Uterus (tissue), 4 donors: ENCODE data around the gene STOX1. TPM values are rescaled to one million over a fixed set of nuclear protein-coding genes. Genes with fewer than 3 reads are reported as not detected.
"Not testable (repeated sequence)": the region's sequence is repeated elsewhere in the genome, so short reads cannot be mapped to it uniquely, and the experiment has no call there.

ENCODE experiments used
- DNase-seq, 2 donors: peaks; one replicate each; pipeline ENCODE4 v3.0.0-alpha.2; 2019 to 2020
- H3K27ac ChIP-seq, 2 donors: fragments of 200-600 bp; sonication (generic); 1 replicate in 1 of 2; 2 replicates in 1 of 2; pipeline ENCODE4 v1.5.1; 2016 to 2018
- H3K27me3 ChIP-seq, 2 donors: fragments of 200-600 bp; sonication (generic); one replicate each; pipeline ENCODE4 v1.5.1; 2018 to 2019; ENCODE audit warnings: control low read depth in 1 of 2
- H3K36me3 ChIP-seq, 2 donors: fragments of 200-600 bp; sonication (generic); one replicate each; pipeline ENCODE4 v1.5.1; 2019; ENCODE audit warnings: control low read depth in 1 of 2
- H3K4me1 ChIP-seq, 2 donors: fragments of 200-600 bp; sonication (generic); one replicate each; pipeline ENCODE4 v1.5.1; 2018 to 2019; ENCODE audit warnings: control low read depth in 1 of 2
- H3K4me3 ChIP-seq, 2 donors: fragments of 200-600 bp; sonication (generic); 1 replicate in 1 of 2; 2 replicates in 1 of 2; pipeline ENCODE4 v1.5.1; 2018 to 2019; ENCODE audit warnings: mild to moderate bottlenecking in 1 of 2
- H3K9me3 ChIP-seq, 2 donors: fragments of 200-600 bp; sonication (generic); one replicate each; pipeline ENCODE4 v1.5.1; 2019; ENCODE audit warnings: control low read depth in 1 of 2
- POLR2A ChIP-seq, 2 donors: fragments of 450-650 bp; IDR thresholded peaks; one replicate each; pipeline ENCODE4 v1.6.1; 2016; ENCODE audit warnings: antibody characterized with exemption in 2 of 2, mild to moderate bottlenecking in 1 of 2, moderate library complexity in 1 of 2
- intact Hi-C: fragments of 100-400 bp; cut with DNase I; formaldehyde crosslinking; loops from one replicate; pipeline ENCODE4 v1.15.1; 2023; ENCODE audit warnings: low total_unique reads
- total RNA-seq, 4 donors: library from RNA; depleted of rRNA in 3 of 4; stranded (reverse); fragments of >200 nt in 3 of 4; gene quantifications; one replicate each; pipeline versions ENCODE4 v1.1.0 to v1.2.4, GENCODE V29; 2014 to 2023
- TF ChIP-seq, protein P1 (sequence below), 4 experiments: fragments of 200-600 bp in 2 of 4; fragments of 450-650 bp in 2 of 4; sonication (generic) in 2 of 4; IDR thresholded peaks; one replicate each; pipeline ENCODE4 v1.5.1; 2016 to 2019; ENCODE audit warnings: antibody characterized with exemption in 4 of 4, mild to moderate bottlenecking in 2 of 4, moderate library complexity in 1 of 4
- donor health status: DM: yes; HTN: yes; CAD: no.

STOX1 gene
- total RNA-seq, 4 donors from 2014 or later: 0.51 to 7.7 (median 4.2) TPM; not detected in 1

DNA sequence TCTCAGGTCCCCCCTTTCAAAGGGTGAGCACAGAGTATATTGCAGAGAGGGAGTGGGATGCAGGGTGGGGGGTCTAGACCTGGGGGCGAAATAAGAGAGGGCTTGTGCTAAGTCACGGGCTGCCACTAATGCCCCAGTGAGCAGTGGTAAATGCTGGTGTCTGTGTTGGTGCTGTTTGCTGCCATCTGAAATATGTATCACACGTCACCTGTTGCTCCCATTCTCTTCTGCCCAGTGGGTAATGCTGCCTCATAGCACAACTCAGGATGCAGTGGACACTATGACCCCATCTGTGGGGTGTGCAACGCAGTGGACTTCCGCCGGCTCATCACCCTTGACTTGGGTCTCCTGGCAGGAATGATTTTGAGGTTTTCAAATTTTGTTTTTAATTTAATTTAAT lies 2.6 kb downstream of the STOX1 start:
- no peak for DNase-seq
- Histone ChIP-seq H3K27ac (no peak overlapping the region), H3K4me1 (peaks cover 0 to 4% of the 10 kb centered on the region in 2 donors), H3K9me3 (no peaks in the 10 kb centered on the region), H3K27me3 (no peaks in the 10 kb centered on the region), H3K36me3 (no peaks in the 10 kb centered on the region), H3K4me3 (no peak overlapping the region)
- intact Hi-C loops: no loop called here
- TF ChIP-seq POLR2A (IDR thresholded peaks at IDR 0.05): no peak
- TF ChIP-seq, protein P1, sequence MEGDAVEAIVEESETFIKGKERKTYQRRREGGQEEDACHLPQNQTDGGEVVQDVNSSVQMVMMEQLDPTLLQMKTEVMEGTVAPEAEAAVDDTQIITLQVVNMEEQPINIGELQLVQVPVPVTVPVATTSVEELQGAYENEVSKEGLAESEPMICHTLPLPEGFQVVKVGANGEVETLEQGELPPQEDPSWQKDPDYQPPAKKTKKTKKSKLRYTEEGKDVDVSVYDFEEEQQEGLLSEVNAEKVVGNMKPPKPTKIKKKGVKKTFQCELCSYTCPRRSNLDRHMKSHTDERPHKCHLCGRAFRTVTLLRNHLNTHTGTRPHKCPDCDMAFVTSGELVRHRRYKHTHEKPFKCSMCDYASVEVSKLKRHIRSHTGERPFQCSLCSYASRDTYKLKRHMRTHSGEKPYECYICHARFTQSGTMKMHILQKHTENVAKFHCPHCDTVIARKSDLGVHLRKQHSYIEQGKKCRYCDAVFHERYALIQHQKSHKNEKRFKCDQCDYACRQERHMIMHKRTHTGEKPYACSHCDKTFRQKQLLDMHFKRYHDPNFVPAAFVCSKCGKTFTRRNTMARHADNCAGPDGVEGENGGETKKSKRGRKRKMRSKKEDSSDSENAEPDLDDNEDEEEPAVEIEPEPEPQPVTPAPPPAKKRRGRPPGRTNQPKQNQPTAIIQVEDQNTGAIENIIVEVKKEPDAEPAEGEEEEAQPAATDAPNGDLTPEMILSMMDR (IDR thresholded peaks at IDR 0.05): no peak

DNA sequence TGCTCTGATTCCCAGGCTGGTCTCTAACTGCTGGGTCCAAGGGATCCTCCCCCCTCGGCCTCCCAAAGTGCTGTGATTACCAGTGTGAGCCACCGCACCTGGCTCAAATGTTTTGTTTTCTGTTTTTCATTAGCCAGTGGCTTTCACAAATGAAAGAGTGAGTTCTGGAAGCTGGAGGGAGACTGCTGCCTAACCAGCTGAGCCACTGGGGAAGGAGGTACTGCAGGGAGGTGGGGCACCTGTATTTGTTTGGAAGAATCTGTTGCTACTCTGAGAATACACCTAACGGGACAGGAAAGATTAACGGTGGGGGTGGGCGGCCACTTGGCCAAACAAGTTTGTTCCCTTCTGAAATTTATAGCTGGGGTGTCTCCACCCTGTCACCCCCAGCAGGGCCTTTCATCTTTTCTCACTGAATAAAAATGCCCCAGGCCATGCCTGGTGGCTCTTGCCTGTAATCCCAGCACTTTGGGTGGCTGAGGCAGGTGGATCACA lies 4.7 kb downstream of the STOX1 start:
- H3K27me3 ChIP-seq: no peaks in the 10 kb centered on the region
- H3K27ac ChIP-seq: no peak overlapping the region
- TF ChIP-seq POLR2A (IDR thresholded peaks at IDR 0.05): no peak
- TF ChIP-seq, protein P1 (IDR thresholded peaks at IDR 0.05): no peak
- intact Hi-C loops: no loop called here
- no peaks in the 10 kb centered on the region for H3K36me3 ChIP-seq
- H3K4me3 ChIP-seq: no peak overlapping the region
- H3K4me1 ChIP-seq: peaks cover 0 to 1% of the 10 kb centered on the region in 2 donors
- no peak for DNase-seq
- H3K9me3 ChIP-seq: no peaks in the 10 kb centered on the region

DNA sequence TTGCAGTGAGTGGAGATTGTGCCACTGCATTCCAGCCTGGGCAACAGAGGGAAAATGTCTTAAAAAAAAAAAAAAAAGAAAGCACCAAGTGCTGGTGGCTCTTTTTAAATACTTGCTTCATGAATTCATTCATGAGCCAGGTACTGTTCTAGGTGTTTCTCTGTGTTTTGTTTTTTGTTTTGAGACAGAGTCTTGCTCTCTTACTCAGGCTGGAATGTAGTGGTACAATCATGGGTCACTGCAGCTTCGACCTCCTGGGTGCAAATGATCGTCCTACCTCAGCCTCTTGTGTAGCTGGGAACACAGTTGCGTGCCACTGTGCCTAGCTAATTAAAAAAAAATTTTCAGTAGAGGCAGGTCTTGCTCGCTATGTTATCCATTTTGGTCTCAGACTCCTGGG lies 5.3 kb downstream of the STOX1 start:
- no peak overlapping the region for H3K4me3 ChIP-seq
- DNase-seq: no peak
- no peaks in the 10 kb centered on the region for H3K4me1 ChIP-seq
- H3K9me3 ChIP-seq: no peaks in the 10 kb centered on the region
- intact Hi-C loops: no loop called here
- H3K27ac ChIP-seq: no peak overlapping the region
- TF ChIP-seq, protein P1 (IDR thresholded peaks at IDR 0.05): no peak
- TF ChIP-seq POLR2A (IDR thresholded peaks at IDR 0.05): no peak
- H3K27me3 ChIP-seq: no peaks in the 10 kb centered on the region
- no peaks in the 10 kb centered on the region for H3K36me3 ChIP-seq

DNA sequence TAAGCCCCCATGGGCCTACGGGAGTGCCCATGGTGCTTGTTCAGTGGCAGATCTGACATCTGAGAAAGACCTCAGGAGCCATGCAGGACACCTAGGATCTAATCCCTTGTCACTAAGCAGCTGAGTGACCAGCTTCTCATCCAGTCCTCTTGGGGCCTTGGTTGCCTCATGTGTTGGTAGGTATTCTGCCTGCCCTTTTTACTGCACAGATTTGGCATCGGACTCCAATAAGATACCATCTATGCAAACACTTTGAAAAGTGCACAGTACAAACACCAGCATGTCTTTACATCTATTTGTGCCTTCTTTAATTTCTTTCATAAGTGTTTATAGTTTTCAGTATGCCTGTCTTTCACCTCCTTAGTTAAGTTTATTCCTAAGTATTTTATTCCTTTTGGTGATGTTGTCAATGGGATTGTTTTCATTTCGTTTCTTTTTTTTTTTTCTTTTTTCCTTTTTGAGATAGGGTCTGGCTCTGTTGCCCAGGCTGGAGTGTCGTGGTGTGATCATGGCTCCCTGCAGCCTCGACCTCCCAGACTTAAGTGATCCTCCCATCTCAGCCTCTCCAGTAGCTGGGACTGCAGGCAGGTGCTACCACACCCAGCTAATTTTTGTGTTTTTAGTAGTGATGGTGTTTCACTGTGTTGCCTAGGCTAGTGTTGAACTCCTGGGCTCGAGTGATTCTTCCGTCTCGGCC lies 10.4 kb downstream of the STOX1 start:
- TF ChIP-seq POLR2A (IDR thresholded peaks at IDR 0.05): no peak
- TF ChIP-seq, protein P1 (IDR thresholded peaks at IDR 0.05): no peak
- intact Hi-C loops: no loop called here
- H3K4me1 ChIP-seq: no peaks in the 10 kb centered on the region

DNA sequence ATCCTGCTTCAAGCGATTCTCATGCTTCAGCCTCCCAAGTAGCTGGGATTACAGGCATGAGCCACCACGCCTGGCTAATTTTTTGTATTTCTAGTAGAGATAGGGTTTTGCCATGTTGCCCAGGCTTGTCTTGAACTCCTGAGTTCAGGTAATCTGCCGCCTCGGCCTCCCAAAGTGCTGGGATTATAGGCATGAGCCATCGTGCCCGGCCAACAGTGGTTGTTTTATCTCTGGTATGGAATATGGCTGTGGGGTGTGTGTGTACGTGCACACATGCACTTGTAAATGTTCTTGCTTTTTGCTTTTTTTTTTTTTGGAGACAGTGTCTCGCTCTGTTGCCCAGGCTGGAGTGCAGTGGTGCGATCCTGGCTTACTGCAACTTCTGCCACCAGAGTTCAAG lies 13.3 kb downstream of the STOX1 start:
- intact Hi-C loops: not testable (repeated sequence)

More for the DNA sequence above, 10.4 kb downstream of the STOX1 start:
- no peaks in the 10 kb centered on the region for H3K9me3 ChIP-seq
- no peak overlapping the region for H3K27ac ChIP-seq
- H3K27me3 ChIP-seq: no peaks in the 10 kb centered on the region
- no peaks in the 10 kb centered on the region for H3K36me3 ChIP-seq
- DNase-seq: no peak
- no peak overlapping the region for H3K4me3 ChIP-seq

More for the DNA sequence above, 13.3 kb downstream of the STOX1 start:
- not testable (repeated sequence) for H3K9me3 ChIP-seq, H3K27me3 ChIP-seq, DNase-seq, H3K36me3 ChIP-seq, H3K4me1 ChIP-seq, H3K4me3 ChIP-seq, H3K27ac ChIP-seq
